Measurements from ENCODE around the gene TATDN2. TPM values are rescaled to one million over a fixed set of nuclear protein-coding genes. Genes with fewer than 3 reads are reported as not detected.

The TATDN2 gene
- total RNA-seq, 2 donors from 2014 or later = 9.8 to 14.3 TPM

DNA sequence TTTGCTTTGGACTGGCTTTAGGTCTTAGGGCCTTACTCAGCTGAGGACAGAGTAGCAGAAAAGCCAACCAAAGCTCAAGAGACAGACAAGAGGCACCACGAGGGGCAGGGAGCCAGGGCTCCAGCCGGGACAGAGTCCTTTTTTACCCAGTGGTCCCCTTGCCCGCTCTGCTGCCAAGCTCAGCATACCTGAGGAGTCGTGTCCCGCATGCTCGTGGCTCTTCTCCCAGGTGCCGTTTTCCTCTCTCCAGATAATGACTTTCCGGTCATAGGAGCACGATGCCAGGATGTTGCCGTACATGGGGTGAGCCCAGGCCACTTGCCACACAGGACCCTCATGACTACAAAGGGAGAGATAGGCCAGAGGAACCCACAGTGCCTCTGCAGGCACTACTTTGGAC is 64.1 kb downstream of the TATDN2 start:
- H3K36me3 ChIP-seq = peaks cover 74% of the 10 kb centered on the region
- TF ChIP-seq, protein P1, sequence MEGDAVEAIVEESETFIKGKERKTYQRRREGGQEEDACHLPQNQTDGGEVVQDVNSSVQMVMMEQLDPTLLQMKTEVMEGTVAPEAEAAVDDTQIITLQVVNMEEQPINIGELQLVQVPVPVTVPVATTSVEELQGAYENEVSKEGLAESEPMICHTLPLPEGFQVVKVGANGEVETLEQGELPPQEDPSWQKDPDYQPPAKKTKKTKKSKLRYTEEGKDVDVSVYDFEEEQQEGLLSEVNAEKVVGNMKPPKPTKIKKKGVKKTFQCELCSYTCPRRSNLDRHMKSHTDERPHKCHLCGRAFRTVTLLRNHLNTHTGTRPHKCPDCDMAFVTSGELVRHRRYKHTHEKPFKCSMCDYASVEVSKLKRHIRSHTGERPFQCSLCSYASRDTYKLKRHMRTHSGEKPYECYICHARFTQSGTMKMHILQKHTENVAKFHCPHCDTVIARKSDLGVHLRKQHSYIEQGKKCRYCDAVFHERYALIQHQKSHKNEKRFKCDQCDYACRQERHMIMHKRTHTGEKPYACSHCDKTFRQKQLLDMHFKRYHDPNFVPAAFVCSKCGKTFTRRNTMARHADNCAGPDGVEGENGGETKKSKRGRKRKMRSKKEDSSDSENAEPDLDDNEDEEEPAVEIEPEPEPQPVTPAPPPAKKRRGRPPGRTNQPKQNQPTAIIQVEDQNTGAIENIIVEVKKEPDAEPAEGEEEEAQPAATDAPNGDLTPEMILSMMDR (IDR thresholded peaks at IDR 0.05) = no peak
- no peak for DNase-seq (ENCODE audit: low spot score)

DNA sequence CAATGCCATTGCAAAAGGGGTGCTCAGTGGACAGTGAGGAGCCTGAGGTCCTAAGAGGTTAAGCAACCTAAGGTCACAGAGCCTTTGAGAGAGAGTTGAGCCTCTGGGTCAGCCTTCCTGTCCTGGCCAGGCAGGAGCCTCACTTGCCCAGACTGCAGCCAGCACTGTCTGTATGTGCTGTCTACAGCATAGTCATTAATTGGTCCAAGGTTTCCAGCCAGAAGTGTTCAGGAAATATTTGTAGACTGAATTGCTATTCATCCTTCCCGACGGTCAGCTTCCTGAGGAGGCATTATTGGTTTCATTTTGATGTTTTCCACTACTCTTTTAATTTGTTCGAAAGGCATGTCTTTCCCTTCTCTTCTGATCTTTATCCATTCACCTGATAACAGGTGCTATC is 64.6 kb downstream of the TATDN2 start:
- no peak overlapping the region for H3K4me3 ChIP-seq
- H3K36me3 ChIP-seq = peaks cover 79% of the 10 kb centered on the region
- DNase-seq (ENCODE audit: low spot score) = no peak
- no peaks in the 10 kb centered on the region for H3K9me3 ChIP-seq
- TF ChIP-seq, protein P1 (IDR thresholded peaks at IDR 0.05) = no peak
- H3K27ac ChIP-seq = no peak overlapping the region
- H3K4me1 ChIP-seq = no peaks in the 10 kb centered on the region
- no peaks in the 10 kb centered on the region for H3K27me3 ChIP-seq

More for the DNA sequence above, 64.1 kb downstream of the TATDN2 start:
- no peak overlapping the region for H3K27ac ChIP-seq
- no peaks in the 10 kb centered on the region for H3K9me3 ChIP-seq
- H3K27me3 ChIP-seq = no peaks in the 10 kb centered on the region
- no peak overlapping the region for H3K4me3 ChIP-seq
- no peaks in the 10 kb centered on the region for H3K4me1 ChIP-seq

DNA sequence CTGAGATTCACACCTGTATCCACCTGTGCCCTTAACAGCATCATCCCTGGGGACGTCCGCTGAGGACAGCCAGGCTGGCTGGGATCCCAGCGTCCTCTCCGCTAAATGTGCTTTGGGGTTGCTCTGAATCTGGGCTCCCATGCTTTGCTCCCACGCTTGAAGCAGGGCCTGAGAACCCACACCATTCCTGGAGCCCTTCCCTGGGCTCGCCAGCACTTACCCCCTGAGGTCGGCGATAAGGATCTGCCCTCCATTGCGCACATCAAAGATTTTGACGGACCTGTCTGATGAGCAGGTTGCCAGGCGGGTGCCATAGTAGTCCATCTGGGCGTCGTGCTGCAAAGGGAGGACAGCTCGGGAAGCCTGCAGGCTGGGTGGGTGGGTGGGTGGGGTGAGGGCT is 66.8 kb downstream of the TATDN2 start:
- Histone ChIP-seq H3K36me3 (peaks cover 84% of the 10 kb centered on the region), H3K4me3 (no peak overlapping the region)
- TF ChIP-seq, protein P1 (IDR thresholded peaks at IDR 0.05) = no peak

DNA sequence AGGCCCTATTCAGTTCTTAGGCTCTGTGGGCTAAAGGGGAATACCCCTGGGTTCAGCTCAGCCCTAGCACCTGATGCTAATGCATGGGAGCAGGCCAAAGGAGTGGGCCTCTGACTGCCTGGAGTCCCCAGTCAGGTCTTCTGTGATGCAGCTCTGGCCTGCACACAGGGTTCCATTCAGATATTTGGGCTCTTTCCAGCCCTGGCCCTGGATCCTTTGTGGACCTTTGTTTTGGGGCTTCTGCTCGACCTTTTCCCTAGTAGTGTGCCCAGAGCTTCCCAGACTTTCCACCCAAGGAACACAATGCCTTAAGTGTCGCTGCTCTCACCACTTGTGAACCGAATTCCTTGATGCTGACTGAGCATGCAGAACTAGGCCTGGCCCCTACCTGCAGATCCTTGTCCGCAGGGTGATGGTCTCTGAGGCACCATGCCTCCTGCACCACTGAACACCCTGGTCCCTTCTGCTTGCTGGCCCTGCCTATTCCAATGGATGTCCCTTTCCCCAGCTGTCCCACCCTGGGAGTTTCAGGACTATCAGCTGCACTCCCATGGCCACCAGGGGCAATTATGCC is 67.6 kb downstream of the TATDN2 start:
- Histone ChIP-seq H3K27me3 (no peaks in the 10 kb centered on the region), H3K27ac (no peak overlapping the region), H3K4me1 (peaks cover 0 to 23% of the 10 kb centered on the region in 2 donors), H3K36me3 (peaks cover 76% of the 10 kb centered on the region), H3K4me3 (no peak overlapping the region), H3K9me3 (no peaks in the 10 kb centered on the region)
- DNase-seq (ENCODE audit: low spot score) = no peak
- TF ChIP-seq, protein P1 (IDR thresholded peaks at IDR 0.05) = no peak

More for the DNA sequence above, 66.8 kb downstream of the TATDN2 start:
- H3K9me3 ChIP-seq = no peaks in the 10 kb centered on the region
- H3K4me1 ChIP-seq = peaks cover 0 to 19% of the 10 kb centered on the region in 2 donors
- DNase-seq (ENCODE audit: low spot score) = no peak
- H3K27ac ChIP-seq = no peak overlapping the region
- H3K27me3 ChIP-seq = no peaks in the 10 kb centered on the region

DNA sequence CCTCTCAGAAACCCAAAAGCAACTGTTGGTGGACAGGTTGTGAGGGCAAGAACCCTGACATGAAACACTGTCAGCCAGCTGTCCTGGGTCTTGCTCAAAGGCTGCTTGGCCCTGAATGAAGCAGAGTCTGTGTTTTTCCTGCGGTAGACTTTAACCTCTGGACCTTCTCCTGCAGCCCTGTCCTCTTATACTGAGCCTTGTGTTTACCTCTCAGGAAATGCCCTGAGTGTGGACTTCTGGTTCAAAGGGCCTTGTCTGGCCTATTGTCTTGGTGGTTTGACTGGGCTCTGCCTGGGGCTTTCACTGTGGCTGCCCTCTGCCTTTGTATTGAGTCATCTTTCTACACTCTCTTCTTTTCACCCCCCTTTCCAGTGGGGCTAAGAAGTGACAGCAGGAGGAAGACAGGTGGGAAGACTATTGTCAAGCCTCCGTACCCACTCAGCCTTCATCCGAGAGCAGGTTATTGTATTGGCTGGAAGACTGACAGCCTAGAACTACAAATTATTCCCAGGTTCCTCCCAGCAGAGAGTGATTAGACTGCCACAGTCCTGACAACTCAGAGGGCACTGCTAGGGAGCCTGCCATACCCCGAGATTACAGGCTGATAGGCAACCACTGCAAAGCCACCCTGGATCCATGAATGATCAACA is 69.2 kb downstream of the TATDN2 start:
- no peak for DNase-seq (ENCODE audit: low spot score)

More for the DNA sequence above, 69.2 kb downstream of the TATDN2 start:
- peaks cover 60% of the 10 kb centered on the region for H3K36me3 ChIP-seq
- no peak overlapping the region for H3K4me3 ChIP-seq
- TF ChIP-seq, protein P1 (IDR thresholded peaks at IDR 0.05) = no peak
- H3K9me3 ChIP-seq = no peaks in the 10 kb centered on the region
- no peak overlapping the region for H3K27ac ChIP-seq
- H3K27me3 ChIP-seq = no peaks in the 10 kb centered on the region
- H3K4me1 ChIP-seq = peaks cover 0 to 23% of the 10 kb centered on the region in 2 donors
